Hepatocyte (in vitro differentiated cells): Measurements from ENCODE around the gene FITM1. TPM values are rescaled to one million over a fixed set of nuclear protein-coding genes. Genes with fewer than 3 reads are reported as not detected.

Source experiments
- DNase-seq: peaks from one replicate; pipeline ENCODE4 v3.0.0-alpha.2; 2016; ENCODE audit warnings: low spot score
- H2AFZ ChIP-seq: fragments of 200-600 bp; sonication (generic); 2 replicates; pipeline ENCODE4 v1.6.0; 2016; ENCODE audit warnings: antibody characterized with exemption, mild to moderate bottlenecking
- H3K27ac ChIP-seq: fragments of 200-600 bp; sonication (generic); 2 replicates; pipeline ENCODE4 v1.5.1; 2016; ENCODE audit warnings: mild to moderate bottlenecking
- H3K27me3 ChIP-seq: fragments of 200-600 bp; sonication (generic); 2 replicates; pipeline ENCODE4 v1.6.1; 2016
- H3K36me3 ChIP-seq: fragments of 200-600 bp; sonication (generic); replicated peaks from 2 replicates; pipeline ENCODE4 v1.5.1; 2016; ENCODE audit warnings: low read depth; ENCODE audit not compliant: insufficient read depth
- H3K4me1 ChIP-seq: fragments of 200-600 bp; sonication (generic); 2 replicates; pipeline ENCODE4 v1.5.1; 2016; ENCODE audit warnings: mild to moderate bottlenecking, moderate library complexity; ENCODE audit not compliant: insufficient read depth
- H3K4me2 ChIP-seq: fragments of 200-600 bp; sonication (generic); 2 replicates; pipeline ENCODE4 v1.6.0; 2016
- H3K4me3 ChIP-seq: fragments of 200-600 bp; sonication (generic); 2 replicates; pipeline ENCODE4 v1.5.1; 2016; ENCODE audit warnings: mild to moderate bottlenecking
- H3K79me2 ChIP-seq: fragments of 200-600 bp; sonication (generic); 2 replicates; pipeline ENCODE4 v1.6.0; 2017; ENCODE audit warnings: mild to moderate bottlenecking
- H3K9me2 ChIP-seq: fragments of 200-600 bp; sonication (generic); replicated peaks from 2 replicates; pipeline ENCODE4 v1.6.0; 2017; ENCODE audit warnings: mild to moderate bottlenecking; ENCODE audit not compliant: insufficient read depth
- H3K9me3 ChIP-seq: fragments of 200-600 bp; sonication (generic); 2 replicates; pipeline ENCODE4 v1.5.1; 2016; ENCODE audit warnings: low read depth, mild to moderate bottlenecking
- H4K20me1 ChIP-seq: fragments of 200-600 bp; sonication (generic); 2 replicates; pipeline ENCODE4 v1.6.0; 2016; ENCODE audit warnings: mild to moderate bottlenecking; ENCODE audit not compliant: insufficient read depth, poor library complexity, severe bottlenecking
- CTCF ChIP-seq: fragments of 200-600 bp; sonication (generic); IDR thresholded peaks from 2 replicates; pipeline ENCODE4 v1.5.1; 2016; ENCODE audit warnings: antibody characterized with exemption, mild to moderate bottlenecking; ENCODE audit not compliant: poor library complexity
- EZH2 ChIP-seq: fragments of 200-600 bp; sonication (generic); IDR thresholded peaks from 2 replicates; pipeline ENCODE4 v1.6.1; 2016; ENCODE audit warnings: antibody characterized with exemption, mild to moderate bottlenecking, borderline replicate concordance
- EZH2phosphoT487 ChIP-seq: fragments of 200-600 bp; sonication (generic); IDR thresholded peaks from one replicate; pipeline ENCODE4 v1.6.1; 2018; ENCODE audit warnings: antibody characterized with exemption, mild to moderate bottlenecking, low read depth, moderate library complexity; ENCODE audit not compliant: unreplicated experiment, severe bottlenecking
- WGBS: methylation state at CpG from one replicate; pipeline ENCODE4 v1.1.6; 2016; ENCODE audit warnings: low lambda C conversion rate; ENCODE audit errors: missing lambda C conversion rate; 5-methylcytosine and 5-hydroxymethylcytosine counted together
- polyA plus RNA-seq: library from polyadenylated mRNA; unstranded; fragments of >200 nt; fragmentation: Nextera tagmentation; extraction: Ambion mirVana; gene quantifications from 2 replicates; pipeline ENCODE4 v1.2.1, GENCODE V29; 2016
- total RNA-seq: library from RNA; depleted of rRNA; stranded (reverse); fragments of >200 nt; gene quantifications from 2 replicates; pipeline ENCODE4 v1.2.3, GENCODE V29; 2014

Gene FITM1
- total and polyA plus RNA-seq, 2 experiments from 2014 or later = 1.0 to 2.2 TPM

GRCh38 chr14:24094841-24095270, 35.6 kb upstream of the FITM1 start:
- H3K79me2 ChIP-seq = peaks cover 27% of the 10 kb centered on the region
- WGBS = 3% methylated on average over 14 of the region's 14 CpGs
- H3K9me3 ChIP-seq = no peaks in the 10 kb centered on the region
- TF ChIP-seq CTCF (no peak), EZH2phosphoT487 (no peak), EZH2 (no peak)
- H3K36me3 ChIP-seq = no peaks in the 10 kb centered on the region
- H2AFZ ChIP-seq = peak overlapping the region; percentile 73
- H3K9me2 ChIP-seq = no peaks in the 10 kb centered on the region
- H3K27me3 ChIP-seq = no peaks in the 10 kb centered on the region
- no peak for DNase-seq
- peak overlapping the region; percentile 95 for H3K27ac ChIP-seq
- peaks cover 12% of the 10 kb centered on the region for H3K4me1 ChIP-seq
- H3K4me3 ChIP-seq = peak overlapping the region; percentile 84
- H3K4me2 ChIP-seq = peak overlapping the region; percentile 84
- no peaks in the 10 kb centered on the region for H4K20me1 ChIP-seq

- DNase-seq = peak; percentile 83
- no peak for TF ChIP-seq CTCF
- no peak for TF ChIP-seq EZH2phosphoT487
- no peak for TF ChIP-seq EZH2
- Histone ChIP-seq H3K27me3 (no peaks in the 10 kb centered on the region), H3K27ac (peak overlapping the region; percentile 95), H4K20me1 (no peaks in the 10 kb centered on the region), H3K9me3 (no peaks in the 10 kb centered on the region), H3K79me2 (peaks cover 27% of the 10 kb centered on the region), H2AFZ (peak overlapping the region; percentile 73), H3K4me2 (peak overlapping the region; percentile 84), H3K36me3 (no peaks in the 10 kb centered on the region), H3K4me1 (peaks cover 12% of the 10 kb centered on the region), H3K4me3 (peak overlapping the region; percentile 84), H3K9me2 (no peaks in the 10 kb centered on the region)
- WGBS = 31% methylated on average over 12 of the region's 12 CpGs
Measured at GRCh38 chr14:24095271-24096068, 35.0 kb upstream of the FITM1 start.

GRCh38 chr14:24096545-24097181, 33.8 kb upstream of the FITM1 start:
- TF ChIP-seq EZH2 (no peak), CTCF (no peak), EZH2phosphoT487 (no peak)
- Histone ChIP-seq H3K79me2 (peaks cover 27% of the 10 kb centered on the region), H3K9me3 (no peaks in the 10 kb centered on the region), H3K4me1 (peaks cover 12% of the 10 kb centered on the region), H3K4me2 (no peak overlapping the region), H2AFZ (no peak overlapping the region), H3K27me3 (no peaks in the 10 kb centered on the region), H3K9me2 (no peaks in the 10 kb centered on the region), H3K36me3 (no peaks in the 10 kb centered on the region), H3K27ac (no peak overlapping the region), H3K4me3 (no peak overlapping the region), H4K20me1 (no peaks in the 10 kb centered on the region)
- no peak for DNase-seq
- 98% methylated on average over 8 of the region's 8 CpGs for WGBS
